CD4-positive, alpha-beta T cell treated with Interleukin-4 for 4 hours (primary cell): ENCODE data around the gene PIP5KL1.
A peak's percentile ranks its signal among the peaks of the same experiment; 100 is the strongest.

ENCODE experiments used
- DNase-seq: peaks from one replicate; pipeline ENCODE4 v3.0.0-alpha.2; 2020

PIP5KL1 gene

DNA sequence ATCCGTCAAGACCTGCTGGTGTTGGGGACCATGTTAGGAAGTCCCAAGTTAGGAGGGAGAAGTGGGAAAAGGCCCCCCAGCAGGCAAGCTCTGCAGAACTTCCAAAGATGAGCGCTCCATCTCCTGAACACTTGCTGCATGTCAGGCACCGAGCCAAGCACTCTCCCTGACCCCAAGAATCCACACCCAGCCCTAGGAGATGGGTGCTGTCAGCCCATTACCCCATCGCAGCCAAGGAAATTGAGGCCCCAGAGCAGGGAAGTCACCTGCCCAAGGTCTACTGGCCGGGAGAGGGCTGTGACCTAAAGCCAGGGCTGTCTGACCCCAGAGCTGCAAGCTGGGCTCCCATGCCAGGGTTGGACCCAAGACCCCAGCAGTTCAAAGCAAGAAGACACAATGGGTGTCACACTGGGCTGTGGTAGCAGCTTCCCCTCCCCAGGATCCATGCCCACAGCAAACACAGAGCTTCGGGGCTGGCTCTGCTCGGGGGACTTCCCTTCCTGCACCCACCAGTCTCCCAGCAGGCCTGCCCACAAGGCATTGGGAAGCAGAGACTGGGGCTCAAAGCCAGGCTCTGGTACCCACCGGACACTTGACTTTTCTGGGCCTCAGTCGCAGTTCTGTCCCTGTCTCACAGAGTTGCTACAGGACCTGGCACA, 36.7 kb upstream of the PIP5KL1 start:
- DNase-seq: no peak

DNA sequence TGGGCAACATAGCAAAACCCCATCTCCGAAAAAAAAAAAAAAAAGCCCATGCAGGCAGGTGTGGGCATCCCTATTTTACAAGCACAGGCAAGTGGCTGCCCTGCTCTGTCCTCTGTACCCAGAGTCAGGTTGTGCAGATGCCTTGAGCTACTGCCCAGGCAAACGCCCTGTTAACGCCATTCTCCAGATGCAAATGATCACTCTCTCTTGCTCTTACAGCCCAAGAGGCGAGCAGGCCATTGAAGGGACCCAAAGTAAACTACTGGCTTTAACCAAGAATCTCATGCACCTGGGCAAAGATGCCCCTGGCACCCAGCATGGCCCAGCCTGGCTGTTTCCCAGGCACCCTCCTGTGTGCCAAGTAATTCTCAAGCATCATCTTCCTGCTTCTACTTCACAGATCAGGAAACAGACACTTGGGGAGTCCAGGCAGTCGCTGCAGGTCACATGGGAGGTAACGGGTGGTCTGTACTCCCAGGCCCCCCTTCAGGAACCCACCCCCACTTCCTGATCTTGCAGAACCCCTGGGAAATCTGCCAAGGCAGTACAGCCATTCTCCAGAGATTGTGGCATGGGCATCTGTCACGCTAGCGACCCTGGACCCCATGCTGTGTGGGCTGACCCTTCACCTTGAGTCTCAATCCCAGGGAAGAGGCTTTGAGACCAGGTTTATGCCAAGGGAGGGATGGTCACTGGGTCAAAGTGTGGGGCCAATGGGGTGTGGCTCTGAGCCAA, 36.0 kb upstream of the PIP5KL1 start:
- no peak for DNase-seq

DNA sequence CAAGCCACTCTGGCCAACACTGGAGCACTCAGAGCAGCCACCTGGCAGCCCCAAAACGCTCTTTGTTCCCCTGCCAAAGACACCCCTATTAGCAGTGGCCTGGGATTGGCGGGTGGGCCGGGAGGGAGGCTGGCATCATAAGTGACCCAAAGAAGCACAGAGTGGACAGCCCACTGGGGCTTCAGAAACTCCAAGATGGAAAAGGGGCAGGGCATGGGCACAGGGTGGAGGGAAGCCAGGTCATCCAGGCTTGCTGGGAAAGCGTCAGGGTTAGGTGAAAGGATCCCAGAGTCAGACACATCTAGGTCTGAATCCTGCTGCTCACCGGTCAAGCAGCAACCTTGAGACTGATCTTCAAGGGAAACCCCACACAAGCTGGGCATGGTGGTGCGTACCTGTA, 35.4 kb upstream of the PIP5KL1 start:
- DNase-seq: no peak

DNA sequence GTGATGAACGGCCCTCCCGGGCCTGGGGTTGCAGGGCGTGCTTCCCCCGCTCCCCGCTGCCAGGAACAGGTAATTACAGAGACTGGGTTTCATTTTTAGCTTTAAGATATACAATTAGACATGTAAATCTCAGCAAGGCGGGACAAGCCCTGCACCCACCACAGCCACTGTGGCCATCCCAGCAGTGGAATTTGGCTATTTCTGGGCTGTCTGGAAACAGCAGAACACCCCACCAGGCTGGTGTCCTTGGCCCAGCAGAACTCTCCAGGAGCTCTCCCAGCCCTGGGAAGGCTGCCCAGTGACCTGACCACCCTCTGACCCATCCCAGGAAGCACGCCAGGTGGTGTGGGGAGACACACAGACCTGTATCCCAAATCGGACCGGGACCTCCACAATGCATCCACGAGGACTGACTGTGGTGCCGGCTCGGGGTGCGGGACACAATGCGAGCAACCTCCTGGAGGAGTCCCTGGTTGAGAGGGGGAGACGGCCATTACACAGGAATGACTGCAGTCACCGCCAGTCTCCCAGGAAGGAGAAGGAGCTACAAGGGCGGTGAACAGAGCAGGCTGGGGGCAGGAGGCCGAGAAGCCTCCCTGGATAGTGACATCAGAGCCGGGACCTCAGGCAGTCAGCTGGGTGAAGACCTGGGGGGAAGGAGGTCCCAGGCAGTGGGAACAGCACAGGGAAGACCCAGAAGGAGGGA, 32.9 kb upstream of the PIP5KL1 start:
- no peak for DNase-seq

DNA sequence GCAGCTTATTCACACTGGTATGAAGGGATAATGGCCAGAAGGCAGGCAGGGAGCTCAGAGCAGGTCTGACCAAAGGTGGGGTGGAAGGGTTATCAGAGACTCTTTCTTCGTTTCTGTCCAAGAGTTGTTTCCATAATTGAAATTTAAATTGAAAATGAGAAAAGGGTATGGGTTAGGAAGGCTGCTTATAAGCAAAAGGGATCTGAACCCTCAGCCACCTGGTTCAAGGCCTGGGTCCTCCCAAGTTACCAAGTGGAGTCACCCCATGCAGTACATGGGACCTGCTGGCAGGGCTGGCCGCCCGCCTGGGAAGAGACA, 32.4 kb upstream of the PIP5KL1 start:
- no peak for DNase-seq

DNA sequence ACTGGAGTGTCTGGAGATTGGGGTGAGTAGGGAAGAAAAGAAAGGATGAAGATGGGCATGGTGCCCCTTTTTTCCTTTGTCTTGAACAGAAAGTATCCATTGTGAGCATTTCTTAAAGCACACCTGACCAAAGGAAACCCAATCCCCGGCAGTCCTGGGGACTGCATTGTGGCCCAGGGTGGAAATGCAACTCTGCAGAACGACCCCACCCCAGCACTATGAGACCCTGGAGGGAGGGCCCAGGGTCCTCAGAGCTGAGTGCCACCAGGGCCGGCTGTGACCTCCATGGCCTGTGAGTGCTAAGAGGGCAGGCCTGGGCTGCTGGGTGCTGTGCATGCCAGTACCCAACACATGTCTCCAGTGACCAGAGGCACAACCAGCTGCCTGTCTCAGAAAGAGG, 31.7 kb upstream of the PIP5KL1 start:
- no peak for DNase-seq

DNA sequence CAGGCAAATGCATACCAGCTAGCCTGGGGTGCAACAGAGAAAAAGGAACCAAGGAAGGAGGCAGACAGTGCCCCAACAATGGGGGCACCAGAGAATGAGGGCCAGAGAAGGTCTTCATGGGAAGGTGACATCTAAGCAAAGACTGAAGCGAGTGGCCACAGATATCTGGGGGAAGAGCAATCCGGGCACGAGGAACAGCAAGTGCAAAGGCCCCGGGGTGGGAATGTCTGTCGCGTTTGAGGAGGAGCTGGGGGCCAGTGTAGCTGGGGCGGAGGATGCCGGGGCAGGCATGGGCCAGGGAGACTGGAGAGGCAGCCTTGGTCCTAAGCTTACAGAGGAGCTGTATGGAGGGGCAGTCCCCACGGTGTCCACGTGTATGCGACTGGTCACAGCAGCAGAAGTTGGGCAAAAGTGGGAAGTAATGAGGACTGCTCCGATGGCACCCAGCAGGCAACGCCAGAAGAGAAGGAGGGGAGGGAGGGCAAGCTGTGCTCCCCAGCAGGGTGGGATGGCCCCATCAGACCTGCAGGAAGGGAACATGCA, 31.1 kb upstream of the PIP5KL1 start:
- no peak for DNase-seq

DNA sequence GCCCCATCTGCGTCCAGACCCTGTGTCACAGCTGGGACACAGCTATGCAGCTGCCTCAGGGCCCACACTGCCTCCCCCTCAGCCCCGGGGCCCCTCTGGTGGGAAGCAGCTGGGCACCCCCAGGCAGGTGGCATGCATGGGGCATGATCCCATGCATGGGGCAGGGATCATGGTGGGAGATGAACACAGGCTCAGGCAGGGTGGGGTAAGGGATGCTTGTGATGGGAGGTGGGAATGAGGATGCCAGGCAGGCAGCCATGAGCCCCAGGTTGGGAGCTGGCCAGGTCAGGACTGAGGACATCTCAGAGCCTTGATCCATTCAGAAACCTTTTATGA, 30.5 kb upstream of the PIP5KL1 start:
- no peak for DNase-seq

DNA sequence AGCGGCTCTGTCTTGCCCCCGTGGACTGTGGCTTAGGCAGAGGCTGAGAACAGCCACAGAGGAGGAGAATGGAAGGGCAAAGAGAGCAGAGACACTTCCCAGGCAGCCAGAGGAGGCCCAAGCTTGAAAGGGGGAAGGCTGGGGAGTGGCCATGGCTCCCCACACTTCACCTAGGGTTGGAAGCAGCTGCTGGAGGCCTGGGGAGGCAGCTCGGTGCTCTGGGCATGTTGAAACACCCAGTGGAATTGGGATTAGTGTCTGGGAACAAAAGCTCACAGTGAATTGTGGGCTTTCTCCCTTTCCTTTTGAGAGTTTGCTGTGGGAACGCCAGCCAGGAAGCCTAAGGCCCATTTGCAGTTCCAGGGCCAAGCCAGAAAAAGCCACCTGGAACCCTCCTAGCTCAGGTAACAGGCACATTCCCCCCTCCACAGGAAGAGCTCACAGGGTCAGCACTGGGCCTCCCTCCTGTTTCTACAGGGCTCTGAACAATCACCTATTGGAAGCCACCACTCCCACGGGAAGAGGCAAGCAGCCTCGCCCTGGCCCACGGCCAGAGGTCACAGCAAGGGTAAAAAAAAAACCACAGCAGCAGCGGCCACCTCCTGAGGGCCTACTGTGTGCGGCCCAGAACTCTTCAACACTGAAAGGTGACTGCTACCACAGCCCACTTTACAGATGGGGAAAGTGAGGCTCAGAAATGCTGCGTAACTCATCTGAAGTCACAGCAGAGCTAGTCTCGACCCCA, 30.0 kb upstream of the PIP5KL1 start:
- DNase-seq: no peak

DNA sequence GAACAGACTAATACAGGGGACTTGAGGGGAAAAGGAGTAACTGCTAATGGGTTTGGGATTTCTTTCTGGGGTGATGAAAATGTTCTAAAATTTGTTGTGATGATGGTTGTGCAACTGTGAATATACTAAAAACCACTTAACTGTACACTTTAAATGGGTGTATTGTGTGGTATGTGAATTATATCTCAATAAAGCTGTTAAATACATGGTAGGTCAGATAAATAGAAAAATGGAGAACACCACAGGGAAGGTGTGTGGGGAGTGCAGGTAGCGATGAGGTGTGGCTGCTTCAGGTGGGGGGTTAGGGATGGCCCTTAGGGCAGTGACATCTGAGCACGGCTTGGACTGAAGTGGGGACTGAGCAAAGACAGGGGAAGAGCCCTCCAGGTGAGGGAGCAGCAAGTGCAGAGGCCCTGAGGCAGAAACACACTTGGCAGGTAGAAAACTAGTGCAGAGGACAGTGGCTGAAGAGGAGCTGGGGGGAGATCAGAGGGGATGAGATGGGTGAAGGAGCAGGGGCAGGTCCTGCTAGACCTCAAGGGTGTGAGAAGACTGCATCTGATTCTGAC, 29.3 kb upstream of the PIP5KL1 start:
- DNase-seq: no peak

DNA sequence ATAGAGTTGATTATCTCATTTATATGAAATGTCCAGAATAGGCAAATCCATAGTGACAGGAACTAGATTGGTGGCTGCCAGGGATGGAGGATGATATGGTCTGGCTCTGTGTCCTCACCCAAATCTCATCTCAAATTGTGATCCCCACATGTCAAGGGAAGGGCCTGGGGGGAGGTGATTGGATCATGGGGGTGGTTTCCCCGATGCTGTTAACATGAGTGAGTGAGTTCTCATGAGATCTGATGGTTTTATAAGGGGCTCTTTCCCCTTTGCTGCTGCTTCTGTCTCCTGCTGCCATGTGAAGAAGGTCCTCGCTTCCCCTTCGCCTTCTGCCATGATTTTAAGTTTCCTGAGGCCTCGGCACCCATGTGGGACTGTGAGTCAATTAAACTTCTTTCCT, 28.8 kb upstream of the PIP5KL1 start:
- no peak for DNase-seq

DNA sequence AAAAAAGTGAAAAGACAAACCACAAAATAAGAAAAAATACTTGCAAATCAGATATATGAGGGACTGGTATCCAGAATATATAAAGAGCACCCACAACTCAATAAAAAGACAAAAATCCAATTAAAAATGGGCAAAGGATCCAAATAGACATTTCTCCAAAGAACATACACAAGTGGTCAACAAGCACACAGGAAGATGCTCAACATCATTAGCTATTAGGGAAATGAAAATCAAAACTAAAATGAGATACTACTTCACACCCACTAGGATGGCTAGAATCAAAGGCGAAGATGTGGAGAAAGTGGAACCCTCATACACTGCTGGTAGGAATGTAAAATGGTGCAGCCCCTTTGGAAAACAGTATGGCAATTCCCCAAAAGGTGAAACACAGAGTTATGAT, 28.2 kb upstream of the PIP5KL1 start:
- no peak for DNase-seq

DNA sequence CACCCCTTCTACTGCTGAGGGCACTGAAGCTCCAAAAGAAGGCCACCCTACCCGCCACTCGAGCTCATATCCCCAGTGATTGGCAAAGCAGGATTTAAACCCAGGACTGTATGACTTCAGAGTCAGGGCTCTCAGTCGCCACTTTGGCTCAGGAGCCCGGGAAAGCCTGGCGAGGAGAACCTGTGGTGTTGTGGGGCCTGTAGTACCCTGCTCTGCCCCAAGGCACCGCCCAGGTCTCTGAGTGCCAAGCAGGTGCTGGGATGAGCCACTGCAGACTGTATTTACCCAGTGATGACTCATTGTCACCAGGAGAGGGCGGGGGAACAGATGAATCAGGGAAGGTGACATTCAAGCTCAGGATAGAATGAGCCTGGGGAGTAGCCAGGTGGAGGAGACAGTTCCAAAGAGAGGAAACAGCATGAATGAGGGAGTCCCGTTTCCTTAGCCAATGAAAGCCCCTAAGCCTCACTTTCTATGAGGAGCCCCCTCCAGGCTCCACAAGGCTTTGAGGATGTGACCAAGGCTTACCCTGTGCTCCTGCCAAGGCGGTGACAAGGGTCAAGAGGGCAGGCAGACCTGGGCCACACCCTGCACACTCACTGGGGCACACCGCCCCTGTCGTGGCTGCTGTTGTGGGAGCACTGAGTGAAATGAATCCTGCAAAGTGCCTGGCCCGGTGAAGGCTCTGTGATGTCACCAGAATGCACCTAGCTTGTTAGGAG, 24.9 kb upstream of the PIP5KL1 start:
- DNase-seq: peak; percentile 91

DNA sequence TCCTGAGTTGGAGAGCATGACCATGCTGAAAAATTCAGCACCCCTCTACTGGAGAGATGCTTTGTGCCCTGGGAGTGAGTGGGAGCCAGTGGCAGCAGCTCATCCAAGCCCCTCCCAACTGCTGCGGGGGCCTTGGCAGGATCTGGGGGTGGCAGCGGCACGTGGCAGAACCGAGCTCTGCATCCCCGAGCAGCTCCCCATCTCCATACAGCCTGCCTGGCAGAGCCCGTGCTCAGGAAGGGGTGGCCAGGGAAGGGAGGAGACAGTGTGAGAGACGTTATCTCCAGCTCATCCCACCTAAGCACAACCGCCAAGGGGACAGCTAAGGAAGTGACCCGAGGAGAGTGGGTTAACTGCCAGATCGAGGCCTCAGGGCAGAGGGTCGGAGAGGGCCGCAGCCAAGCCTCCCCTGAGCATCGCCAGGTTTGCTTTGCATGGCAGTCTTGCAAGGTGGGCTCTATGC, 24.3 kb upstream of the PIP5KL1 start:
- no peak for DNase-seq

DNA sequence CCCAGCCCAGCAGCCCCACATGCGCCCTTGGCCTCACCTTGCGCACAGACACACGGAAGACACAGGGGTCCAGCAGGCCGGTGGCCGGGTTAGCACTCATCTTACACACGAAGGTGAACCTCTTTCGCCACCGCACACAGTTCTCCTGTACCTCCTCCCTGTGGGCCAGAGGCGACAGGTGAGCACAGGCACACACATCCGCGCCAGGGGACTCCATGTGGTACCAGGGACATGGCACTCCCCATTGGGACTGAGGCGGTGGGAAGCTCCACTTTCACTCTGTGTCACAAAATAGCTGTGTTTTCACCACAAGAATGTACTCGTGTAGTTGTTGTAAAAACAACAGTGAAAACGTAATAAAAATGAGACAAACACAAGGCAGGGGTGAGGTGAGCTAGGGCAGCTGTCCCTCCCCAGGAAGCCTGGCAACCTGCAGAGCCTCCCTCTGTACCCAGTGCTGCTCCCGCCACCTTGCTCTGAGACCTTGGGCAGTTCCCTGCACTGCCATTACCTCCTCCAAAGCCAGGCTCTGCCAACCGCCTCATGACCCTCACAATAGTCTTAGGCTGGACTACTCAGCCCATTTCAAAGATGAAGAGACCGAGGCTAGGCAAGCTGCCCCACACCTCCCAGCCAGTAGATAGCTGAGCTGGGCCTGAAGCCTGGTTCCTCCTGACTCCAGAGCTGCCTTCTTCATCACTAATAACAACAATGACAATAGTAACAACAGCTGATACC, 23.4 kb upstream of the PIP5KL1 start:
- DNase-seq: no peak

DNA sequence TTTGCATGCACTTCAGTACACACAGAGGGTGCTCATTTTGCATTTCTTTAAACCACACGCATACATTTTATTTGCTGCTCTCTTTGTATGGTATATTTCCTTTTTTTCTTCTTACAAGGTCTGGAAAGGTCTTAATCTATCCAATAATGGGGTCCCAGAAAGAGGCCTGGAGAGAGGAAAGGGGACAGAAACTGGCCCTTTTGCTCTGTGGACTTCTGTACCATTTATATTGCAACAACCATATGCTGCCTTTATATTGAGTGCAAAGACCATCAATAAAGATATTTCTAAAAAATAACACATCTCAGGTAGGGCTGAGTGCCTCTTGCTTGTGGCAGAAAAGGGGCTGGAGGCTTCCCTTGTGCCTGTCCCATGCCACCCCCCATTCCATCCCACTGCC, 22.6 kb upstream of the PIP5KL1 start:
- no peak for DNase-seq

DNA sequence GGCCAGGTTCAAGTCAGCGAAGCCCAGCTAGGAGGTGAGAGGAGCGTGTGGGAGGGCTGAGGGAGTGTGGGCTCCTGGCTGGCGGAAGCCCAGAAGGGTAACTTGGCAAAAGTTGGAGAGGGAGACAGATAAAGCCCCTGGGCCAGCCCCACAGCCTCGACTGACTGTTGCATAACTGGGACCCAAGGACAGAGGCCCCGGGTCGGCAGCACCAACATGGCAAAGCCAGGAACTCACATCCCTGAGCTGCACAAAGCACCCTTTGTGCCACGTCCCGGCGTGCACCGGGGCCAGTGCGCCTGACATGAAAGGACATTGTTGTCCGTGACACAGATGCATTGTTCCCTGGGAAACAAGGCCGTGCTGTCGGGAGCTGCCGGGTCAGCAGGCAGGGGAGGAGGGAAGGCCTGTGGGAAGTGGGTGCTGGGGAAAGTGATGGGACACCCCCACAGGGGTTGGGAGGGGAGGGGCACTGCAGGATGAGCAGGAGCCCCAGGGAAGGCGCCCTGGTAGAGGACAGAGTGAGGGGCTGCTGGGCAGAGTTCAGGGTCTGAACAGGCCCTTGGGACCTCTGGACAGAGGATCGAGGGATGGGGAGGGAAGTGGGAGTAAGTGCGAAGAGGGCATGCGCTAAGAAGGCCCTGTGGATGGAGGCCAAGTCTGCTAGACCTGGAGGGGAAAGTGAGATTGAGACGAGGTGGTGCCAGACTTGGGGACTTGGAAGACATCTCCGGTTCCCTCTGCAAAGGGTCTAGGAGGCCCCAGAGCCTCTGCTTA, 20.1 kb upstream of the PIP5KL1 start:
- no peak for DNase-seq

DNA sequence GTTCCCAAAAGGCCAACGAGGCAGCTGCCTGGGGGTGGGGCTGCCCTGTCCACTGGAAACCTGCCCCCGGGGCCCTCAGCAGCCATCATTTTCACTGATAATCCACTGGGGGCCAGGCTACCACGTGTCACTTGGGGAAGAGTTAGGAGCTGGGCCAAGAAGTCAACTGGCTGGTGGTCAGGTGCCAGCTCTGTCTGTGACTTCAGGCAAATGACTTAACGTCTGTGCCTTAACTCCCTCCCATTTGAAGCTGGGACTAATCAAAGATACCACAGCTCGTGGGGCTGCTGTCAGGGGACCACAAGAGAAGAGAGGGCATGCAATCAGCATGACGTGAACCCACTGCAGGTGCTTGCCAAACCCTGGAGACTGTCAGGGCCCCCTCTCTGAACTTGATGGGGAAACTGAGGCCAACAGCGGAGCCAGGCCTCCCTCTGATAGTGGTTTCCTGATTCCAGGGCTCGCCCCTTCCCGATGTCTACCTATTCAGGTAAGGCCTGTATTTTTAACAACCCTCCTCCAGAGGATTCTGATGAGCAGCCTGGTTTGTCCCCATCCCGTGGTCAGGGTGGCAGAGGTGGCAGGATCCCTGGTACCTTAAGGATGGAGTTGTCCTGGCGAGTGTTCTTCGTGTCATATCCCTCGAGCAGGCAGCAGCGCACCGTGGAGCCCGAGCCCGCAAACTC, 19.4 kb upstream of the PIP5KL1 start:
- DNase-seq: no peak

DNA sequence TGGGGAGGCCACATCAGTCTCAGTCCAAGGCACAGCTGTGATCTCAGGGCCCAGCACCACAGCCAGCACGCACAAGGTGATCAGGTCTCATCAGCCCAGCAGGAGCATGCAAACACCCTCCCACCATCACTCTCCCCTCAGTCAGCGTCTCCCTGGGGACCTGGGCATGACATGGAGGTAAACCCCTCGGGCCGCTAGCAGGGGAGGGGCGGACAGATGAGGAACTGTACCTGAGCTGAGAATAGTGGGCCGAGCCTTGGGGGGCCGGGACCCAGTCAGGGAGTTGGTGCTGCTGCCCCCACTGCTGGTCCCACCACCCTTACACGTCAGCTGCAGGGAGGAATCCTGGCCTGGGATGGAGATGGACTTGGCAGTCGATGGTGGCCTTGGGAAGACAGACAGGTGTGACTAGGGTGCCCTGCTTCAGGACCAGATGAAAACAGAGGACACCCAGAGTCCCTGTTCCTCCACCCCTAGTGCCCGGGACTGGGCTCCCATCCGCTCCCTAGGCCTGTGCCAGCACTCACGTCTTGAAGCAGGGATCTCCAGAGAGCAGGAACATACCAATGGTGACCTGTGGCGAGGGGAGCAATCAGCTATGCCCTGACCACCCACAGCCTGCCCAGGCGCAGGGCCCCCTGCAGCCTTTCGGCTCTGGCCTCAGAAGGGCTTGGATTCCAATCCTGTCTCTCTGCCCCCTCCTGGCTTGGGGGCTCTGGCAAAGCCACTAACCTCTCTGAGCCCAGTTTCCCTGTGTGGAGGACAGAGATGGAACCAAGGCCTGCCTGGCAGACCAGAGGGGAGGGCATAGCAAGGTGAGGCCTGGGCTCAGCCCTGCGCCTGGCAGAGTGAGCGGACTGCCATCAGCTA, 17.5 kb upstream of the PIP5KL1 start:
- DNase-seq: no peak
